Upper lobe of left lung (tissue), 6 donors: ENCODE data around the gene NPSR1. TPM values are rescaled to one million over a fixed set of nuclear protein-coding genes. Genes with fewer than 3 reads are reported as not detected.

Source experiments
- ATAC-seq, 2 donors: fragments of 200-7000 bp; cut with Tn5 transposase; one replicate each; pipeline ENCODE4 v1.9.1; 2022; ENCODE audit warnings: mild to moderate bottlenecking in 2 of 2, moderate library complexity in 2 of 2; ENCODE audit not compliant: low FRiP score in 2 of 2
- DNase-seq, 2 donors: peaks; one replicate each; pipeline ENCODE4 v3.0.0-alpha.2; 2019 to 2020
- H3K27ac ChIP-seq, 4 donors: fragments of 200-600 bp; sonication (generic); one replicate each; pipeline ENCODE4 v1.5.1; 2016 to 2019
- H3K27me3 ChIP-seq, 4 donors: fragments of 200-600 bp; sonication (generic); one replicate each; pipeline ENCODE4 v1.5.1; 2017 to 2019
- H3K36me3 ChIP-seq, 4 donors: fragments of 200-600 bp; sonication (generic); one replicate each; pipeline ENCODE4 v1.5.1; 2016 to 2019
- H3K4me1 ChIP-seq, 4 donors: fragments of 200-600 bp; sonication (generic); one replicate each; pipeline ENCODE4 v1.5.1; 2018 to 2019
- H3K4me3 ChIP-seq, 4 donors: fragments of 200-600 bp; sonication (generic); one replicate each; pipeline ENCODE4 v1.5.1; 2017 to 2019; ENCODE audit warnings: mild to moderate bottlenecking in 2 of 4, moderate library complexity in 1 of 4
- H3K9me3 ChIP-seq, 4 donors: fragments of 200-600 bp; sonication (generic); one replicate each; pipeline ENCODE4 v1.5.1; 2018 to 2019
- EP300 ChIP-seq, 4 donors: sonication (generic); formaldehyde crosslinking; IDR thresholded peaks; one replicate each; pipeline ENCODE4 v1.5.1; 2017; ENCODE audit warnings: antibody characterized with exemption in 4 of 4, control low read depth in 2 of 4
- POLR2A ChIP-seq, 4 donors: fragments of 450-650 bp; IDR thresholded peaks; one replicate each; pipeline ENCODE4 v1.5.1; 2016 to 2017; ENCODE audit warnings: antibody characterized with exemption in 4 of 4, mild to moderate bottlenecking in 2 of 4
- POLR2AphosphoS5 ChIP-seq, 2 donors: sonication (generic); formaldehyde crosslinking; IDR thresholded peaks; one replicate each; pipeline ENCODE4 v1.5.1; 2017; ENCODE audit warnings: antibody characterized with exemption in 2 of 2
- WGBS, 2 donors: methylation state at CpG; one replicate each; pipeline ENCODE4 v1.1.5; 2017 to 2018; 5-methylcytosine and 5-hydroxymethylcytosine counted together
- total RNA-seq, 6 donors: library from RNA; depleted of rRNA in 4 of 6; stranded (reverse); fragments of >200 nt in 4 of 6; gene quantifications; one replicate each; pipeline versions ENCODE4 v1.1.0 to v1.2.1, GENCODE V29; 2016 to 2021
- TF ChIP-seq, protein P1 (sequence below), 6 experiments: fragments of 450-650 bp in 4 of 6; fragments of 200-600 bp in 2 of 6; sonication (generic) in 2 of 6; IDR thresholded peaks; one replicate each; pipeline ENCODE4 v1.5.1; 2016 to 2019; ENCODE audit warnings: antibody characterized with exemption in 6 of 6
- donor health status: DM: no; HTN: no; CAD: no; lungs with moderate emphysema.
- donor health status: DM: no; HTN: yes; CAD: no; lungs with severe emphysema.

The NPSR1 gene
- total RNA-seq, 6 donors from 2014 or later = not detected

DNA sequence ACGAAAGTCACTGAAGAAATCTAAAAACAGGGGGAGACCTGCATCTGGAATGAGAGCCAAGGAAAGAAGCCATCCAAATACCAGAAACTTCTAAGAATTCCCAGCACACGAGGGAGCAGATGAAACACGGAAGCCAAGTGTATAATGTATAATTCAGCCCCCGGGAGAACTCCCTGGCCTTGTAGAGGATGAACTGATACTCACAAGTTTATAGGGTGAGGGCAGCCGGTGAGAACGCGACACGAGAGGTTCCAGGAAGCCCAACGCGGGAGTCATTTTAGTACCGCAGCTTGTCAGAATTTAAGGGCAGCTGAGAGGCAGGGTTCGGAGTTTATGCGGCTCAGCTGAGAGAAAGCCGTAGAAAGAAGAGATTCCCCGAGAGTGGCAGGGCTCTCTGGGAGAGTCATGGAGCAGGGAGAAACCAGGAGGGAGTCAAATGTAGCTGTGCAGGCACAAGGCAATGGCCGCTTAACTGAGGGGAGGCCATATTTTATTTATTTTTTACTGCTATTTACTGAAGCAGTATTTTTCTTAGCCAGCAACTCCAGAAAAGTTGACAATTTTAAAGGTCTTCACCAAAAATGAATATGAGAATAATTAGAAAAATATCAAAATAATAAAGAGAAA lies 164.0 kb downstream of the NPSR1 start:
- Histone ChIP-seq H3K27ac (no peak overlapping the region), H3K27me3 (no peaks in the 10 kb centered on the region), H3K9me3 (no peaks in the 10 kb centered on the region), H3K4me3 (no peak overlapping the region), H3K36me3 (no peaks in the 10 kb centered on the region), H3K4me1 (no peaks in the 10 kb centered on the region)
- DNase-seq (no peak), ATAC-seq (no peak)
- TF ChIP-seq POLR2AphosphoS5 (IDR thresholded peaks at IDR 0.05) (no peak), EP300 (IDR thresholded peaks at IDR 0.05) (no peak), POLR2A (IDR thresholded peaks at IDR 0.05) (no peak)
- TF ChIP-seq, protein P1, sequence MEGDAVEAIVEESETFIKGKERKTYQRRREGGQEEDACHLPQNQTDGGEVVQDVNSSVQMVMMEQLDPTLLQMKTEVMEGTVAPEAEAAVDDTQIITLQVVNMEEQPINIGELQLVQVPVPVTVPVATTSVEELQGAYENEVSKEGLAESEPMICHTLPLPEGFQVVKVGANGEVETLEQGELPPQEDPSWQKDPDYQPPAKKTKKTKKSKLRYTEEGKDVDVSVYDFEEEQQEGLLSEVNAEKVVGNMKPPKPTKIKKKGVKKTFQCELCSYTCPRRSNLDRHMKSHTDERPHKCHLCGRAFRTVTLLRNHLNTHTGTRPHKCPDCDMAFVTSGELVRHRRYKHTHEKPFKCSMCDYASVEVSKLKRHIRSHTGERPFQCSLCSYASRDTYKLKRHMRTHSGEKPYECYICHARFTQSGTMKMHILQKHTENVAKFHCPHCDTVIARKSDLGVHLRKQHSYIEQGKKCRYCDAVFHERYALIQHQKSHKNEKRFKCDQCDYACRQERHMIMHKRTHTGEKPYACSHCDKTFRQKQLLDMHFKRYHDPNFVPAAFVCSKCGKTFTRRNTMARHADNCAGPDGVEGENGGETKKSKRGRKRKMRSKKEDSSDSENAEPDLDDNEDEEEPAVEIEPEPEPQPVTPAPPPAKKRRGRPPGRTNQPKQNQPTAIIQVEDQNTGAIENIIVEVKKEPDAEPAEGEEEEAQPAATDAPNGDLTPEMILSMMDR (IDR thresholded peaks at IDR 0.05) = no peak
- WGBS, 2 donors = 74 to 80% methylated on average over 16 of the region's 16 CpGs

DNA sequence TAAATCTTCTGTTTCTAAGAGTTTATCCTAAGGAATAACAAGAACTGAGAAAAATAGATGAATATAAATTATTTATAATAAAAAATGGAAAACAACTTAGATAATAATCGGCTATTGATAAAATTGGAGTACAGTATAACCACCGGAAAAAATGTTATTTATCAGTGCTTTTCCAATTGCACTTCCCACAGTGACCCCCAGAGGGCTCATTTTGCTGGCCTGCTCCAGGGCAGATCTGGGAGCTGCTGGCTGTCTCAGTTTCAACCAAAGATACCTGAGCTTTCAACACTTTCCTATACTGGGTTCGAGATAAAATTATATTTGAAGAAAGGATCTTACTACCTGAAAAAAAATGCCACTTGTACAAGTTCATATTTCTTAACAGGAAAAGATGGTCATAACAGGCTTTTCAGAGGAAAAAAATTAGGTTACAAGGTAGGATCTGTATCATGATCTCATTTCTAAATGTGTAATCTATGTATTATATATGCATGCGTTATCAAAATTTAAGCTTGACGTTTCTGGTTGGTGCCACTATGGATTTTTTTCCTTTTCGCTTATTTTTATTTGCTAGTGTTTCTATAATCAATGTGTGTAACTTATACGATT lies 165.7 kb downstream of the NPSR1 start:
- Histone ChIP-seq H3K27me3 (no peaks in the 10 kb centered on the region), H3K36me3 (no peaks in the 10 kb centered on the region), H3K4me1 (no peaks in the 10 kb centered on the region), H3K9me3 (no peaks in the 10 kb centered on the region), H3K27ac (no peak overlapping the region), H3K4me3 (no peak overlapping the region)
- 49 to 53% methylated on average over 7 of the region's 7 CpGs for WGBS, 2 donors
- TF ChIP-seq, protein P1 (IDR thresholded peaks at IDR 0.05) = peak; percentile 51 to 84 (median 62)
- no peak for TF ChIP-seq EP300 (IDR thresholded peaks at IDR 0.05)
- ATAC-seq = peak in 1 of 2 donors; percentile 75
- peak in 1 of 2 donors; percentile 34 for DNase-seq

DNA sequence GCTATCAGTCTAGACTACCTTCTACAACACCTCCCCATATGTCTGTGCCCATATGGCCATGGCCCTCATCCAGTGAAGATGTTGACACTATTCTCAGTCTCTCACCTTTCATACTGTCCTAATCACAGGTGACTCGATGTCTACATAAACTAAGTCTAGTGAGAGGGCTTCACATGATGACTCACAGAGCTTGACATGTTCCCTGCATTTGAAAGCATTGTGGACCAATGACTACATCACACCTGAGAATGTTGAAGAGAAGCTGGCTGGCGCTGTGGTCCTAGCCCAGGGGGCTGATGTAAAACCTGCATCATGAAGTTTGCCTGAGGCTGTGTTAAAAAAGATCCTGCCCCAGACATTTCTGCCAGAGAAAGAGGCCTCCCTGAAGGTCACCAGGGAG lies 167.2 kb downstream of the NPSR1 start:
- H3K4me1 ChIP-seq = no peaks in the 10 kb centered on the region
- H3K27me3 ChIP-seq = no peaks in the 10 kb centered on the region
- H3K4me3 ChIP-seq = no peak overlapping the region
- no peaks in the 10 kb centered on the region for H3K9me3 ChIP-seq
- H3K27ac ChIP-seq = no peak overlapping the region
- DNase-seq = no peak
- WGBS, 2 donors = 77 to 86% methylated on average over 2 of the region's 2 CpGs
- no peak for TF ChIP-seq POLR2A (IDR thresholded peaks at IDR 0.05)
- no peak for ATAC-seq
- no peaks in the 10 kb centered on the region for H3K36me3 ChIP-seq

DNA sequence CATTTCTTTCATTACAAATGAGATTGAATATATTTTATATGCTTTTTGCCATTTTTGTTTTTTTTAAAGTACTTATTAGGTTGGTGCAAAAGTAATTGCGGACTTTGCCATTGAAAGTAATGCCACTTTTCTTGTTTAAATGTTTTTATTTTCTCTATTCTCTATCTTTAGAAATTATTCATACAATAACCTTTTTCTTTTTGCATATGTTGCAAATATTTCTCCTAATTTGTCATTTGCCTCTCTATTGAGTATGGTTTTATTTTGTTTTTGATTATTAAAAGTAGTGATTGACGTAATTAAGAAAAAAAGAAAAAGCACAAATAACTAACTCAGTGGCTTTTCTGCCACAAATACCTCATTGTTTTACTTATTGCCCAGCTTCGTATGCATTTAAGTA lies 172.4 kb downstream of the NPSR1 start:
- H3K4me3 ChIP-seq = no peak overlapping the region

GRCh38 chr7:34831436-34831835 lies 173.4 kb downstream of the NPSR1 start:
- no peak for TF ChIP-seq POLR2A (IDR thresholded peaks at IDR 0.05)
- no peak for TF ChIP-seq POLR2AphosphoS5 (IDR thresholded peaks at IDR 0.05)
- TF ChIP-seq, protein P1 (IDR thresholded peaks at IDR 0.05) = no peak
- TF ChIP-seq EP300 (IDR thresholded peaks at IDR 0.05) = no peak
- H3K4me1 ChIP-seq = no peaks in the 10 kb centered on the region
- no peaks in the 10 kb centered on the region for H3K27me3 ChIP-seq
- H3K4me3 ChIP-seq = no peak overlapping the region
- H3K9me3 ChIP-seq = no peaks in the 10 kb centered on the region
- H3K36me3 ChIP-seq = no peaks in the 10 kb centered on the region
- ATAC-seq (no peak), DNase-seq (no peak)
- WGBS, 2 donors = 74 to 97% methylated on average over 1 of the region's 1 CpG
- H3K27ac ChIP-seq = no peak overlapping the region

More for the DNA sequence above, 172.4 kb downstream of the NPSR1 start:
- TF ChIP-seq POLR2A (IDR thresholded peaks at IDR 0.05) = no peak
- TF ChIP-seq, protein P1 (IDR thresholded peaks at IDR 0.05) = no peak
- no peak for TF ChIP-seq EP300 (IDR thresholded peaks at IDR 0.05)
- TF ChIP-seq POLR2AphosphoS5 (IDR thresholded peaks at IDR 0.05) = no peak
- WGBS, 2 donors = 69 to 91% methylated on average over 3 of the region's 3 CpGs
- no peaks in the 10 kb centered on the region for H3K4me1 ChIP-seq
- H3K36me3 ChIP-seq = no peaks in the 10 kb centered on the region
- no peak overlapping the region for H3K27ac ChIP-seq
- no peaks in the 10 kb centered on the region for H3K9me3 ChIP-seq
- DNase-seq (no peak), ATAC-seq (no peak)
- H3K27me3 ChIP-seq = no peaks in the 10 kb centered on the region
